IMR-90 (cell line): Measurements from ENCODE around the gene UNC13C.

Experiments used
- POLR2A ChIP-seq: IDR thresholded peaks from 2 replicates; pipeline ENCODE4 v1.6.1; 2012; ENCODE audit warnings: mild to moderate bottlenecking, low read depth, low read length
- TF ChIP-seq, protein P1 (sequence below): conservative IDR thresholded peaks from 2 replicates; pipeline ENCODE4 v1.5.1; 2012; ENCODE audit warnings: mild to moderate bottlenecking, low read depth, low read length, improper control_type of control experiment
- TF ChIP-seq, protein P2 (sequence below): fragments of 150-350 bp; IDR thresholded peaks from 2 replicates; pipeline ENCODE4 v1.6.1; 2017; ENCODE audit warnings: mild to moderate bottlenecking, antibody characterized with exemption, low read length, low read depth

DNA sequence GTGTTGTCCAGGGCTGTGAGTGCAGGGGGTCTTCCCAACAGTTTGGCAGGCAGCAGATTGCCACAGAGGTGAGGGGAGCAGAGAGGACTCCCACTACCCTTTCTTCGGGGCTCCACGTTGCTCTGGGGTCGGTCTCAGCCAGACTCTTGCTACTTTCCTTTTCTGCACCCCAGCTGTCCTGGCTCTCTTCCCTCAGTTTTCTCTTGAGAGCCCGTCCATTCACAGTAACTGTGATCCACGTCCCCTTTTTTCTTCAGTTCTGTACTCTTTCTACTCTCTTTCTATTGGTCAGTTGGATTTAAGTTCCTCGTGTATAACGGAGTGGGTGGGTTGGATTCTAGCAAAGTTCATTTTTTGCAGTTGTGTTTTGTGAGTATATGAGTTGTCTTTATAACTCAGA lies 105.8 kb downstream of the UNC13C start:
- TF ChIP-seq, protein P1, sequence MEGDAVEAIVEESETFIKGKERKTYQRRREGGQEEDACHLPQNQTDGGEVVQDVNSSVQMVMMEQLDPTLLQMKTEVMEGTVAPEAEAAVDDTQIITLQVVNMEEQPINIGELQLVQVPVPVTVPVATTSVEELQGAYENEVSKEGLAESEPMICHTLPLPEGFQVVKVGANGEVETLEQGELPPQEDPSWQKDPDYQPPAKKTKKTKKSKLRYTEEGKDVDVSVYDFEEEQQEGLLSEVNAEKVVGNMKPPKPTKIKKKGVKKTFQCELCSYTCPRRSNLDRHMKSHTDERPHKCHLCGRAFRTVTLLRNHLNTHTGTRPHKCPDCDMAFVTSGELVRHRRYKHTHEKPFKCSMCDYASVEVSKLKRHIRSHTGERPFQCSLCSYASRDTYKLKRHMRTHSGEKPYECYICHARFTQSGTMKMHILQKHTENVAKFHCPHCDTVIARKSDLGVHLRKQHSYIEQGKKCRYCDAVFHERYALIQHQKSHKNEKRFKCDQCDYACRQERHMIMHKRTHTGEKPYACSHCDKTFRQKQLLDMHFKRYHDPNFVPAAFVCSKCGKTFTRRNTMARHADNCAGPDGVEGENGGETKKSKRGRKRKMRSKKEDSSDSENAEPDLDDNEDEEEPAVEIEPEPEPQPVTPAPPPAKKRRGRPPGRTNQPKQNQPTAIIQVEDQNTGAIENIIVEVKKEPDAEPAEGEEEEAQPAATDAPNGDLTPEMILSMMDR: no peak
- no peak for TF ChIP-seq POLR2A
- TF ChIP-seq, protein P2, sequence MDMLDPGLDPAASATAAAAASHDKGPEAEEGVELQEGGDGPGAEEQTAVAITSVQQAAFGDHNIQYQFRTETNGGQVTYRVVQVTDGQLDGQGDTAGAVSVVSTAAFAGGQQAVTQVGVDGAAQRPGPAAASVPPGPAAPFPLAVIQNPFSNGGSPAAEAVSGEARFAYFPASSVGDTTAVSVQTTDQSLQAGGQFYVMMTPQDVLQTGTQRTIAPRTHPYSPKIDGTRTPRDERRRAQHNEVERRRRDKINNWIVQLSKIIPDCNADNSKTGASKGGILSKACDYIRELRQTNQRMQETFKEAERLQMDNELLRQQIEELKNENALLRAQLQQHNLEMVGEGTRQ: no peak
